T-helper 17 cell (primary cell): Measurements from ENCODE around the gene ABCA1. TPM values are rescaled to one million over a fixed set of nuclear protein-coding genes. Genes with fewer than 3 reads are reported as not detected.
A peak's percentile ranks its signal among the peaks of the same experiment; 100 is the strongest.
"Not testable (repeated sequence)": the region's sequence is repeated elsewhere in the genome, so short reads cannot be mapped to it uniquely, and the experiment has no call there.

ENCODE experiments used
- ATAC-seq: fragments of 150-1000 bp; cut with Tn5 transposase; 2 replicates; pipeline ENCODE4 v1.10.0; 2021; ENCODE audit warnings: mild to moderate bottlenecking, moderate library complexity
- DNase-seq, 3 donors: peaks; one replicate each; pipeline versions ENCODE4 v3.0.0 to v3.0.0-alpha.2; 2020 to 2021
- H3K9me3 ChIP-seq: one replicate; pipeline ENCODE4 v1.7.0; 2013; ENCODE audit warnings: low read length, mild to moderate bottlenecking; ENCODE audit not compliant: control insufficient read depth, poor library complexity, severe bottlenecking
- H3K27ac Mint-ChIP-seq: one replicate; pipeline ENCODE4 v1.8.0; 2022; ENCODE audit warnings: mild to moderate bottlenecking, moderate library complexity, mixed read lengths
- H3K27me3 Mint-ChIP-seq: one replicate; pipeline ENCODE4 v1.8.0; 2022; ENCODE audit warnings: mixed read lengths
- H3K36me3 Mint-ChIP-seq: one replicate; pipeline ENCODE4 v1.8.0; 2022; ENCODE audit warnings: low read depth, mixed read lengths
- H3K4me1 Mint-ChIP-seq: one replicate; pipeline ENCODE4 v1.8.0; 2022; ENCODE audit warnings: mild to moderate bottlenecking, mixed read lengths
- H3K4me3 Mint-ChIP-seq: one replicate; pipeline ENCODE4 v1.8.0; 2022; ENCODE audit warnings: mild to moderate bottlenecking, moderate library complexity, mixed read lengths
- total RNA-seq, 4 donors: library from RNA in 2 of 4; stranded (reverse) in 2 of 4; gene quantifications; one replicate each; pipeline ENCODE4 v1.2.3 and lab custom pipeline; 2022 to 2026

The ABCA1 gene
- total RNA-seq, 2 donors from 2014 or later, result 16.0 to 18.9 TPM

- not testable (repeated sequence) for H3K4me3 Mint-ChIP-seq, ATAC-seq, H3K27ac Mint-ChIP-seq, H3K9me3 ChIP-seq, H3K27me3 Mint-ChIP-seq, H3K36me3 Mint-ChIP-seq, DNase-seq
- H3K4me1 Mint-ChIP-seq, result peaks cover 15% of the 10 kb centered on the region
These were observed 5.1 kb upstream of the ABCA1 start for GRCh38 chr9:104933091-104933490.

DNA sequence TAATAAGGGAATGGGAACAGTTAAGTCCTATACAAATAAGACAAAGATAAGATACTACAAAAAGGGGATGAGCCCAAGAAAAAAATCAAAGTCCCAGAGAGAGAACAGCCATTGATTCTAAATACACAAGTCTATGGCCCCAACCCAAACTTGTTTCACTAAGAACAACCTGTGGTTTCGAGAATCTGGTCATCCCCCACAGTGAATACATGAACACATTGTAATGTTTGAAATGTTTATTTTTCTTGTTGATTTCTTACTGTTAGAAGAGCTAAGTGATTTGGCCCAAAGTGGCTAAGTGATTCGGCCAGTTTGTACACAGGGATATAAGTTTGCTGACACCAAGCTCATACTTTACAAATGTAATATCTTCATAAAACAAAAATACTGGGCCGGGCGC lies 3.3 kb upstream of the ABCA1 start:
- peaks cover 20% of the 10 kb centered on the region for H3K4me1 Mint-ChIP-seq
- DNase-seq (no peak), ATAC-seq (no peak)
- H3K4me3 Mint-ChIP-seq, result no peak overlapping the region
- peak overlapping the region; percentile 51 for H3K27ac Mint-ChIP-seq
- no peaks in the 10 kb centered on the region for H3K9me3 ChIP-seq
- H3K36me3 Mint-ChIP-seq, result peaks cover 2% of the 10 kb centered on the region
- peaks cover 5% of the 10 kb centered on the region for H3K27me3 Mint-ChIP-seq

- peak; percentile 34 for ATAC-seq
- peak overlapping the region; percentile 93 for H3K4me3 Mint-ChIP-seq
- peaks cover 23% of the 10 kb centered on the region for H3K4me1 Mint-ChIP-seq
- peak overlapping the region; percentile 86 for H3K27ac Mint-ChIP-seq
- H3K9me3 ChIP-seq, result no peaks in the 10 kb centered on the region
- peak in 1 of 3 donors; percentile 13 for DNase-seq
- peaks cover 5% of the 10 kb centered on the region for H3K27me3 Mint-ChIP-seq
- peaks cover 2% of the 10 kb centered on the region for H3K36me3 Mint-ChIP-seq
These were observed 591 bp downstream of the ABCA1 start for GRCh38 chr9:104927216-104927911.

GRCh38 chr9:104923740-104924139 lies 4.2 kb downstream of the ABCA1 start:
- Mint-ChIP-seq H3K36me3 (no peaks in the 10 kb centered on the region), H3K27me3 (peaks cover 3% of the 10 kb centered on the region), H3K4me1 (peaks cover 20% of the 10 kb centered on the region), H3K27ac (no peak overlapping the region), H3K4me3 (peak overlapping the region; percentile 31)
- ATAC-seq, result no peak
- no peak for DNase-seq
- H3K9me3 ChIP-seq, result no peaks in the 10 kb centered on the region

GRCh38 chr9:104923289-104923688 lies 4.7 kb downstream of the ABCA1 start:
- no peak overlapping the region for H3K27ac Mint-ChIP-seq

DNA sequence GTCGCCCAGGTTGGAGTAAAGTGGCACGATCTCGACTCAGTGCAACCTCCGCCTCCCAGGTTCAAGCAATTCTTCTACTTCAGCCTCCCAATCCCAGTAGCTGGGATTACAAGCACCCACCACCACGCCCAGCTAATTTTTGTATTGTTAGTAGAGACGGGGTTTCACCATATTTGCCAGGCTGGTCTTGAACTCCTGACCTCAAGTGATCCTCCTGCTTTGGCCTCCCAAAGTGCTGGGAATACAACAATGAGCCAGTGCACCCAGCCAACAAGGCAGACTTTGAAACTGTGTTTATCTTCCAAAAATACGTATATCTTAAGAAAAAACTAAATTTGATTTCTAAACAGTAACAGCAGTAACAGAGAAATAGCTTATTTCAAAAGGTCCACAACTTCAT lies 5.2 kb downstream of the ABCA1 start:
- H3K9me3 ChIP-seq, H3K27ac Mint-ChIP-seq, DNase-seq, H3K27me3 Mint-ChIP-seq, H3K4me3 Mint-ChIP-seq, ATAC-seq, H3K36me3 Mint-ChIP-seq: not testable (repeated sequence)
- peaks cover 12% of the 10 kb centered on the region for H3K4me1 Mint-ChIP-seq

More at GRCh38 chr9:104923289-104923688, 4.7 kb downstream of the ABCA1 start:
- peak overlapping the region; percentile 31 for H3K4me3 Mint-ChIP-seq
- DNase-seq (no peak), ATAC-seq (no peak)
- H3K27me3 Mint-ChIP-seq, result no peaks in the 10 kb centered on the region
- no peaks in the 10 kb centered on the region for H3K9me3 ChIP-seq
- peaks cover 16% of the 10 kb centered on the region for H3K4me1 Mint-ChIP-seq
- H3K36me3 Mint-ChIP-seq, result no peaks in the 10 kb centered on the region

- Mint-ChIP-seq H3K27ac (no peak overlapping the region), H3K36me3 (no peaks in the 10 kb centered on the region), H3K4me3 (no peak overlapping the region), H3K4me1 (peaks cover 10% of the 10 kb centered on the region), H3K27me3 (no peaks in the 10 kb centered on the region)
- ATAC-seq (no peak), DNase-seq (no peak)
- H3K9me3 ChIP-seq, result no peaks in the 10 kb centered on the region
These were observed 6.8 kb downstream of the ABCA1 start for GRCh38 chr9:104921067-104921741.

DNA sequence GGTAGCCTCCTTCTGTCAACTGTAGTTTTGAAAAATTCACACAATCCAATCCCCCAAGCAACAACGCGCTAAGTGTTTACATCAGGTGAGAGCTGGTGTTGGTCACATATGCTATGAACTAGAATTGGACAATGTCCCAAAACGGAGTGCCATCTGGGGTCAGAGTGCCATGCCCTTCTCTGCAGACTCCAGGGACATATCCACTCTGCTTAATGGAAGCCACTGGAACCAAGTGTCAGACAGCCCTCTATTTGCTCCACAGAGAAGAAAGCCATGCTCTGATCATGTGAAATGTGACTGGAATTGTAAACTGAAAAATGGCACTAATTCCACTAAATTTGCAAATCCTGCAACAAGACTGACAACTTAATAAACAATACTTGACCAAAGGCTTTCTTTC lies 12.2 kb downstream of the ABCA1 start:
- ATAC-seq, result no peak
- Mint-ChIP-seq H3K36me3 (no peaks in the 10 kb centered on the region), H3K4me1 (peaks cover 12% of the 10 kb centered on the region), H3K27ac (no peak overlapping the region), H3K27me3 (no peaks in the 10 kb centered on the region), H3K4me3 (no peak overlapping the region)
- DNase-seq, result no peak
- H3K9me3 ChIP-seq, result no peaks in the 10 kb centered on the region

GRCh38 chr9:104915049-104915448 lies 12.9 kb downstream of the ABCA1 start:
- Mint-ChIP-seq H3K4me3 (peak overlapping the region; percentile 33), H3K4me1 (peaks cover 15% of the 10 kb centered on the region), H3K27ac (no peak overlapping the region), H3K27me3 (no peaks in the 10 kb centered on the region), H3K36me3 (no peaks in the 10 kb centered on the region)
- DNase-seq (no peak), ATAC-seq (no peak)
- H3K9me3 ChIP-seq, result no peaks in the 10 kb centered on the region

DNA sequence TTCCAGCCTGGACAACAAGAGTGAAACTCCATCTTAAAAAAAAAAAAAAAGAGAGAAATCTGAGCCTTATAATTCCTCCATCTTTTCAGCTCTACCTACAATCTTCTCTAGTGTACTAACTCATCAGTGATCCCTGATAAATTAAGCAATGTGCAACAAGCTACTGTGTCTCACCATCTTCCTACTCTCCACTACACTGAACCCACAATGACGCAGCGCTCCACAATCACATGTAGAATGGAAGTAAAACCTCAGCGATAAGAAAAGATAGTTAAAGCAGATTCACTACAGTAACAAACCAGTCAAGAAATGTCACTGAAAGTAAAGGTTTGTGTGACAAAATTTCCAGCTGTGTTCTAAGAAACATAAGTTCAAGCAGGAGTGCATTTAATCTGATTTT lies 13.5 kb downstream of the ABCA1 start:
- no peaks in the 10 kb centered on the region for H3K36me3 Mint-ChIP-seq
- no peaks in the 10 kb centered on the region for H3K9me3 ChIP-seq
- H3K4me1 Mint-ChIP-seq, result peaks cover 14% of the 10 kb centered on the region
- H3K27ac Mint-ChIP-seq, result no peak overlapping the region
- ATAC-seq (no peak), DNase-seq (no peak)
- no peak overlapping the region for H3K4me3 Mint-ChIP-seq
- H3K27me3 Mint-ChIP-seq, result no peaks in the 10 kb centered on the region

DNA sequence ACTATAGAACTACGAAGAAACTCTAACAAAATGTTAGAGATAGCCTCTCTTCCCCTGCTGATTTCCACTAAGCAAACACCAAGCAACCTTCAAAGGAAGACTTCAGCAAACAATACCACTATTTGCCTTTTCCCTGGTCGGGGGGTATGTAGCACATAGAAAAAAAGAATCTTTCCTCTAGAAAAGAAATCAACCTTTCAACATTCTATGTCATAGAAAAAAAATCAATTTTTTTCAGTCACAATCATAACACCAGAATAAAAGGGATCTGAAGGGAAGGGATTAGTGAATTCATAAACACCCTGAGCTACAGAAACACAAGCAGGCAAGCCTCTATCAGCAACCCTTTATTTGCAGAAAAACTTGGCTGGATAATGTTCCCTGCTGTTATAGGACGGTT lies 15.3 kb downstream of the ABCA1 start:
- Mint-ChIP-seq H3K4me1 (peaks cover 17% of the 10 kb centered on the region), H3K4me3 (no peak overlapping the region), H3K27me3 (no peaks in the 10 kb centered on the region), H3K36me3 (no peaks in the 10 kb centered on the region), H3K27ac (no peak overlapping the region)
- DNase-seq (no peak), ATAC-seq (no peak)
- no peaks in the 10 kb centered on the region for H3K9me3 ChIP-seq

- Mint-ChIP-seq H3K36me3 (no peaks in the 10 kb centered on the region), H3K27ac (no peak overlapping the region), H3K27me3 (no peaks in the 10 kb centered on the region), H3K4me3 (no peak overlapping the region), H3K4me1 (peaks cover 20% of the 10 kb centered on the region)
- no peaks in the 10 kb centered on the region for H3K9me3 ChIP-seq
- no peak for ATAC-seq
- no peak for DNase-seq
These were observed 16.8 kb downstream of the ABCA1 start for GRCh38 chr9:104911032-104911607.

DNA sequence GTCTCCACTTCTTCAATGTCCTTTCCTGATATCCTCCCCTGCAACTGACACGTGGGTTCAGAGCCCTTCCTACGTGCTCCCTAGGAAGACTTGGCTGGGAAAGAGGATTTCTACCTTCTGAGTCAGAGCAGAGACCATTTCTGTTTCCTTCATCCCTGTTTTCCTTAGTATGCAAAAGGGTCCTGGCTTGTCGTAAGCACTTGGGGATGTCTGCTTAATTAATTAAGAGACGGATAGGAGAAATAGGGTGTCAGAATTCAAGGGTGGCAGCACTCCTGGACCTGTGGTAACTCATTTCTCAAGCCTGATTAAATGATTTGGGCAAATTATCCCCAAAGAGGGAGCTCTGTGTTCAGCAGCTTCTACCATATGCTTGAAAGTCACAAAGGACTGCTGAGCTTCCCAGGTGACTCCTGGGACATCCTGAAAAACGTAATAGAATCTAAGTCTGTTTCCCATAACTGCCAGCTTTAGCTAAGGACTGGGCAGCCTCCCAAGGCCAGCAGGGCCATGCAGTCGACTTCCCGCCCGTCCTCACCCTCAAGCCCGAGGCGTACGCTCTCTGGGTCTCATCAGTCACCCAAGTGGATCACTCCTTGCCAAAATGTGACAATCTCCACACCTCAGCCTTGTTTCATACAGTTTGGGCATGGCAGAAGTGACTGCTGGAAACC lies 20.5 kb downstream of the ABCA1 start:
- Mint-ChIP-seq H3K4me3 (no peak overlapping the region), H3K27me3 (no peaks in the 10 kb centered on the region), H3K36me3 (peaks cover 2% of the 10 kb centered on the region), H3K27ac (no peak overlapping the region), H3K4me1 (peaks cover 19% of the 10 kb centered on the region)
- ATAC-seq (no peak), DNase-seq (no peak)
- H3K9me3 ChIP-seq, result no peaks in the 10 kb centered on the region
